Measurements from ENCODE around the gene ARL14EPL.
A peak's percentile ranks its signal among the peaks of the same experiment; 100 is the strongest.

Gene ARL14EPL

GRCh38 chr5:116032094-116032517, at the start of gene ARL14EPL:
ARL14EPL (plus strand) TSS chr5:116032472; CDS start chr5:116051466, 18,994 bp downstream.
- DNase-seq, result peak; percentile 81

DNA sequence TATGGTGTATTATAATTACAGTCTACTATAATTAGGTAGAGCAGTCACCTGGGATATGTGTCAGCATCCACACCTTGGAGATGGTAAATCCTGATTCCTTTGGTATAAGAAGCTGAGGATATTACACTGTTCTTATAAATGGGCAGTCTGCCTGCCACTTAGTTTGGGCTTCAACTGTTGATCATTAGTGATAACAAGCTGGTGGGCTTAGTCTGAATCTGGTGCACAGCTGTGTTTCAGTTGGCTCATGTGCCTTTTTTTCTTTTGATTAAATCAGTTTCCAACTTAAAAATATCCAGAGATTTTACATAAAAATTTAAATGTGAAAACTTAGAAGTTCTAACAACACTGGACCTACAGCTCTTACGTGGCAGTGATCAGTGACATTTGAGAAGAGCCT, 48.8 kb upstream of the ARL14EPL start:
- DNase-seq, result no peak

DNA sequence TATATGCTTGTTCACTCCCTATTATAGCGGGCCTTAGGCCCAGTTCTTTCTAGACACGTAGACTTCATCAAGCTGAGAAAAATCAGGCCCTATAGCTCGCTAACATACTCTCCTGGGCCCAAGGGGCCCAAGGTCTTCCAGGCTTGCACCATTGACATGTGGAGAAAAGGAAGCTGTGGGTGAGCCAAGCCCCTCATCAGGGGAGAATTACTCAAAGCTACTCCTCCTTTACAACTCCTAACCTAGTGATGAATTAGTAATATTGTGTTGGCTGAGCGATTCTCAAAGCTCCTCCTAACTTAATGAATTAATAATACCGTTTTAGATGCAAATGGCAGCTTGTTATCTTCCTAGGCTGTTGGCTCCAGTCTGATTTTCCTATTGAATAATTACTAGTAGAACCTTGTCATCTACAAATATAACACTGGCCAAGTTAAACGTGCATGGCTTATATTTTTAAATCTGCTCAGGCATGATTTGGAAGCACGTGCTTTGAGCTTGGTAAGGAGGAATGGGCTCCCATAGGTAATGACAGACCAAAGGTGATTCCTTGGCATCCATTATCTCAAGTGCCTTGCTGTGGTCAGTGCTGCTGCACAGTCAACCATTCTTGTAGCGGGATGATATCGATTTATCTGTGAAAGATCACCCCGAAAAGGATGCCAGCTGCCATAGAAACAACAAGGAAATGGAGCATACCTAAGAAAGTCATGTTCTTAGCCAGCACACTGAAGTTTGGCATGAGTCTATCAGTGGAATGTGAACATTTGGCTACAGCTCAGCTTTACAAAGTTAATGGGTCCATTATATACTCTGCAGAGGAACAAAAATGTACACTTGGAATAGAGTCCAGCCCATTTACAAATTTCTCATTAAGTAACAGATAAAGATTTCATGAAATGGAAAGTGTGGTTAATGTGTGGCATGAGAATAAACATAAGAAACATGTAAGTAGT, 46.2 kb upstream of the ARL14EPL start:
- no peak for DNase-seq

GRCh38 chr5:115988002-115988401, 44.3 kb upstream of the ARL14EPL start:
- no peak for DNase-seq

GRCh38 chr5:115992848-115993350, 39.4 kb upstream of the ARL14EPL start:
- no peak for DNase-seq

GRCh38 chr5:115995351-115995750, 36.9 kb upstream of the ARL14EPL start:
- no peak for DNase-seq

GRCh38 chr5:116002116-116002906, 30.0 kb upstream of the ARL14EPL start:
- DNase-seq, result peak; percentile 15

GRCh38 chr5:116004248-116004647, 28.0 kb upstream of the ARL14EPL start:
- no peak for DNase-seq

DNA sequence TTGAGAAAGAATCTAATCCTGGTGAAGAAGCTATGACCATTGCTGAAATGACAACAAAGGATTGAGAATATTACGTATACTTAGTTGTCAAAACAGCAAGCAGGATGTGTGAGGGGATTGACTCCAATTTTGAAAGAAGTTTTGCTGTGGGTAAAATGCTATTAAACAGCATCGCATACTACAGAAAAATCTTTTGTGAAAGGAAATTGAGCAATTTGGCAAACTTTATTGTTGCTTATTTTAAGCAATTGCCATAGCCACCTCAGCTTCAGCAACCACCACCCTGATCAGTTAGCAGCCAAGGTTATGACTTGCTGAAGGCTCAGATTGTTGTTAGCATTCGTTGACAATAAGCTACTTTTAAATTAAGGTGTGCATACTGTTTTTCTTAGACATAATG, 22.5 kb upstream of the ARL14EPL start:
- DNase-seq, result no peak

GRCh38 chr5:116011046-116011445, 21.2 kb upstream of the ARL14EPL start:
- no peak for DNase-seq

- DNase-seq, result no peak
These were observed 19.0 kb upstream of the ARL14EPL start for GRCh38 chr5:116013207-116013785.

DNA sequence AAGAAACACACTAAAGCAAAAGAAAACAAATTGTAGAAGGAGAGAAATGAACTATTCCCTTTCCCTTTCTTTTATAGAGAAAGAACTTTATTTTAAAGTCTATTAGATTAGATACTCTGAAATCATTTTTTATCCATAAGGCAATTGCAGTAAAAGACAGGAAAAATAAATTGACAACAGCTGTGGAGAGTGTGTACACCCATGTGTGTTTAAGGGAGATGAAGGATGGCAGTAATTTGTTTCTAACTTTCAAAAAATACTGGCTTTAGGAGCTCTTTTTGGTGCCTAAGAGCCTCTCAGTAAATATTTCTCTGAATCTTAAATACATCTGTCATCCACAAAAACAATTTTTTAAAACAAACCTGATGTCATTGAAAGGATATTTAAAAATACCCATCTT, 18.3 kb upstream of the ARL14EPL start:
- DNase-seq, result no peak

- DNase-seq, result no peak
These were observed 8.7 kb upstream of the ARL14EPL start for GRCh38 chr5:116023619-116024018.

DNA sequence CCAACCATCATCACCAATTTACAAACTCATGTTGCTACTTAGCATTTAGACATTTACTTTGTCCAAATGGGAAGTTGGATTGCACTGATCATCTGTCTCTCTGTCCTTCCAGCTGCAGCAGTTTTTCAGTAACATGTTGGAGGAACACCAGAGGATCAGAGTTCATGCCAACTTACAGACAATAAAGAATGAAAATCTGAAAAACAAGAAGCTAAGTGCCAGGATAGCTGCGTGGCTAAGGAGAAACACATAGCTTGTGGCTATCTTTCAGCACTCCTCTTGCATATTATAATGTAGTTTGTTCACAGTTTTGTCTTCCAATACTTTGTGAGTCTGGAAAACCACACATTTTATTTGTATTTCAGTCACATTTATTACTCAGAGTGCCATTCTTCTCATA, 6.4 kb upstream of the ARL14EPL start:
- DNase-seq, result no peak

GRCh38 chr5:116032991-116033390, 719 bp downstream of the ARL14EPL start:
- DNase-seq, result no peak

- no peak for DNase-seq
These were observed 2.9 kb downstream of the ARL14EPL start for GRCh38 chr5:116035123-116035522.

GRCh38 chr5:116037236-116037822, 5.1 kb downstream of the ARL14EPL start:
- no peak for DNase-seq

- DNase-seq, result no peak
These were observed 6.5 kb downstream of the ARL14EPL start for GRCh38 chr5:116038817-116039216.

- DNase-seq, result no peak
These were observed 10.1 kb downstream of the ARL14EPL start for GRCh38 chr5:116042375-116042774.

DNA sequence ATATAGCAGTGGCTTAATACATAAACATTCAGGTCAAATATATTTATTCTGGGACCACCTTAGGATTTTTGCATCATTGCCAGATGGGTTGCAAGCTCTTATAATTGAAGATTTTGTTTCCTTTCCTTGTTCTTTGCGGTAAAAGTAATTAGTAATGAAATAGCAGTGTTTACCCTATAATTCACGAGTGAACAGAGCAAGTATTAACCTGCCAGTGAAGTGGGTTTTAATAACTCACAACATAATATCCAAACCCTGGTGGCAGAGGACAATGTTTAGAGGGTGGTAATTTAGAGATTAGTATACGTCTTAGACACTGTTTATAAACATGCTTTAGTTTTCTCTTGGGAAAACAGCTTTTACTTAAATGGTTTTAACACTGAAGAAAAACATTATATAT, 11.8 kb downstream of the ARL14EPL start:
- no peak for DNase-seq

DNA sequence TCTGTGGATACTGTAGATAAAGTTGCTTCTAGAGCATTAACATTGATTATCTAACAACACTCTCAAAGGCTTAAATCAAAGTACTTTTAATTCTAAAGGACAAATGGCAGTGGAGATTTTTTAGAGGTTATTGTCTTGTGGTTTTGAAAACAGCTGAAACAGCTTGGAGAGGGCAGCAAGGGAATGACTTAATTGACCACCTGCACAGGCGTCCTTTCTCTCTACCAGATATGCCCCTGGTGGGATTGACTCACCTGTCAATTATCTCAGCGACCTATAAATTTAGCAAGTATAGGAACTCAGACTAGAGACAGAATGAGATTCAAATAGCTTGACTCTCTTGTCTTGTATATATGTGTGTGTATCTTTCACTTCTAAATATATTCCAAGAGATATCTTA, 13.5 kb downstream of the ARL14EPL start:
- DNase-seq, result no peak

- DNase-seq, result no peak
These were observed 14.0 kb downstream of the ARL14EPL start for GRCh38 chr5:116046261-116046660.

GRCh38 chr5:116046823-116047222, 14.6 kb downstream of the ARL14EPL start:
- DNase-seq, result no peak

Measured in EL (cell line).